Osteoblast (primary cell): Measurements from ENCODE around the gene NOC2L. TPM values are rescaled to one million over a fixed set of nuclear protein-coding genes. Genes with fewer than 3 reads are reported as not detected.

Experiments
- DNase-seq: peaks from one replicate; pipeline ENCODE4 v3.0.0; 2011; ENCODE audit warnings: low spot score, mixed read lengths; ENCODE audit not compliant: insufficient read length; ENCODE audit errors: missing footprints
- H2AFZ ChIP-seq: 2 replicates; pipeline ENCODE4 v1.6.0; 2011; ENCODE audit warnings: mild to moderate bottlenecking, low read length
- H3K27ac ChIP-seq: 2 replicates; pipeline ENCODE4 v1.5.1; 2011; ENCODE audit warnings: mild to moderate bottlenecking, low read depth, low read length, moderate library complexity
- H3K27me3 ChIP-seq: 2 replicates; pipeline ENCODE4 v1.6.0; 2012; ENCODE audit warnings: mild to moderate bottlenecking, control low read depth, inconsistent platforms, low read length, moderate library complexity; ENCODE audit not compliant: insufficient read depth
- H3K36me3 ChIP-seq: 2 replicates; pipeline ENCODE4 v1.5.1; 2011; ENCODE audit warnings: mild to moderate bottlenecking, low read length, control low read depth, moderate library complexity; ENCODE audit not compliant: insufficient read depth
- H3K4me1 ChIP-seq: 2 replicates; pipeline ENCODE4 v1.5.1; 2011; ENCODE audit warnings: mild to moderate bottlenecking, low read length, control low read depth, moderate library complexity; ENCODE audit not compliant: insufficient read depth
- H3K4me2 ChIP-seq: 2 replicates; pipeline ENCODE4 v1.6.0; 2011; ENCODE audit warnings: mild to moderate bottlenecking, low read length; ENCODE audit not compliant: insufficient read depth
- H3K4me3 ChIP-seq: fragments of 200-600 bp; sonication (generic); 3 replicates; pipeline ENCODE4 v1.5.1; 2012; ENCODE audit warnings: mild to moderate bottlenecking, low read length, inconsistent platforms; ENCODE audit not compliant: insufficient read depth
- H3K79me2 ChIP-seq: 2 replicates; pipeline ENCODE4 v1.6.0; 2012; ENCODE audit warnings: mild to moderate bottlenecking, low read length, control low read depth, inconsistent platforms; ENCODE audit not compliant: insufficient read depth
- H3K9me3 ChIP-seq: 2 replicates; pipeline ENCODE4 v1.5.1; 2011; ENCODE audit warnings: low read depth, low read length, control low read depth
- H4K20me1 ChIP-seq: 2 replicates; pipeline ENCODE4 v1.6.0; 2012; ENCODE audit warnings: mild to moderate bottlenecking, low read length, control low read depth; ENCODE audit not compliant: insufficient read depth
- total RNA-seq: library from RNA; depleted of rRNA; stranded (reverse); fragments of >200 nt; gene quantifications from 2 replicates; pipeline ENCODE4 v1.2.3, GENCODE V29; 2012
- TF ChIP-seq, protein P1 (sequence below): IDR thresholded peaks from 2 replicates; pipeline ENCODE4 v1.5.1; 2011; ENCODE audit warnings: mild to moderate bottlenecking, low read depth, low read length, moderate library complexity; ENCODE audit errors: extremely low read depth

The NOC2L gene
- total RNA-seq, 1 donor, result 47.8 TPM

DNA sequence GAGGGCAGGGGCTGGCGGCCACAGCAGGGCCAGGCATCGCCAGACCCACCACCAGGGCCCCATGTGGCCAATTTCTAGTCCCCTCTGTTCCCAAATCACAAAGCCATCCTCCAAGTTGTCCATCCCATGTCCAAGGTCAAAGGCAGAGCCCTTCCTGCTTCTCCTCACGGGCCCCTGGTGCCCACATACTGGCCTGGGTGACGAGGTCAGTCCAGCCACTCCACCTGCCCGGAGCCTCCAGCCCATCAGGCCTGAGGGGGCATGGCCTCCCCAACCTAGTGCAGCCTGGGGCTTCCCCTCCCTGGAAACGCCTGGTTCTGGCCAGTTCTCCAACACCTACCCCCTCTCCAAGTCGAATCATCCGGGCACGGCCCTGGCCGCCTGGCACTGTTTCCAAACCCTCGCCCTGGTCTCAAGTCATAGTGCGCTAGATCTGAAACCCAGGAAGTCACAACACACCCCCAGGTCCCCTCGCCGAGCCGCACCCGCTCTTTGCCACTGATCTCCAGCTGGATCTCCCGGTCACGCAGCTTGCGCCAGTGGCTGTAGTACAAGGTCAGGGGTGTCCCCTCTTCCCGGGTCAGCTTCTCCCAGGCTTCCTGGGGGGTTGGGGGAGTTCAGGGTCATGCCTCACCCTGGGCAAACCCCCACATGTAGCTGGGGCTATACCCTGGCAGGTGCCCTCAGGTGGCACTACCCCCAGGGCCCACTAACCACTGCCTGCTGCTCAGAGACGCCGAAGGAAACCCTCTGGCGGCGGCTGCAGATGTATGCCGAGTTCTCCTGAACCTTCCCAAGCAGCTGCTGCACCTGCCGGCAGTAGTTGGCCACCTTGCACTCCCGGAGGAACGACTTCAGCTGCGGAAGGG is 13.1 kb downstream of the NOC2L start:
- H4K20me1 ChIP-seq, result peaks cover 28% of the 10 kb centered on the region
- H3K4me2 ChIP-seq, result no peak overlapping the region
- DNase-seq, result no peak
- peaks cover 42% of the 10 kb centered on the region for H3K36me3 ChIP-seq
- H3K4me3 ChIP-seq, result no peak overlapping the region
- H3K4me1 ChIP-seq, result peaks cover 6% of the 10 kb centered on the region
- no peaks in the 10 kb centered on the region for H3K79me2 ChIP-seq
- H3K27me3 ChIP-seq, result no peaks in the 10 kb centered on the region
- no peak overlapping the region for H3K27ac ChIP-seq
- TF ChIP-seq, protein P1, sequence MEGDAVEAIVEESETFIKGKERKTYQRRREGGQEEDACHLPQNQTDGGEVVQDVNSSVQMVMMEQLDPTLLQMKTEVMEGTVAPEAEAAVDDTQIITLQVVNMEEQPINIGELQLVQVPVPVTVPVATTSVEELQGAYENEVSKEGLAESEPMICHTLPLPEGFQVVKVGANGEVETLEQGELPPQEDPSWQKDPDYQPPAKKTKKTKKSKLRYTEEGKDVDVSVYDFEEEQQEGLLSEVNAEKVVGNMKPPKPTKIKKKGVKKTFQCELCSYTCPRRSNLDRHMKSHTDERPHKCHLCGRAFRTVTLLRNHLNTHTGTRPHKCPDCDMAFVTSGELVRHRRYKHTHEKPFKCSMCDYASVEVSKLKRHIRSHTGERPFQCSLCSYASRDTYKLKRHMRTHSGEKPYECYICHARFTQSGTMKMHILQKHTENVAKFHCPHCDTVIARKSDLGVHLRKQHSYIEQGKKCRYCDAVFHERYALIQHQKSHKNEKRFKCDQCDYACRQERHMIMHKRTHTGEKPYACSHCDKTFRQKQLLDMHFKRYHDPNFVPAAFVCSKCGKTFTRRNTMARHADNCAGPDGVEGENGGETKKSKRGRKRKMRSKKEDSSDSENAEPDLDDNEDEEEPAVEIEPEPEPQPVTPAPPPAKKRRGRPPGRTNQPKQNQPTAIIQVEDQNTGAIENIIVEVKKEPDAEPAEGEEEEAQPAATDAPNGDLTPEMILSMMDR, result no peak
- no peaks in the 10 kb centered on the region for H3K9me3 ChIP-seq
- H2AFZ ChIP-seq, result no peak overlapping the region

DNA sequence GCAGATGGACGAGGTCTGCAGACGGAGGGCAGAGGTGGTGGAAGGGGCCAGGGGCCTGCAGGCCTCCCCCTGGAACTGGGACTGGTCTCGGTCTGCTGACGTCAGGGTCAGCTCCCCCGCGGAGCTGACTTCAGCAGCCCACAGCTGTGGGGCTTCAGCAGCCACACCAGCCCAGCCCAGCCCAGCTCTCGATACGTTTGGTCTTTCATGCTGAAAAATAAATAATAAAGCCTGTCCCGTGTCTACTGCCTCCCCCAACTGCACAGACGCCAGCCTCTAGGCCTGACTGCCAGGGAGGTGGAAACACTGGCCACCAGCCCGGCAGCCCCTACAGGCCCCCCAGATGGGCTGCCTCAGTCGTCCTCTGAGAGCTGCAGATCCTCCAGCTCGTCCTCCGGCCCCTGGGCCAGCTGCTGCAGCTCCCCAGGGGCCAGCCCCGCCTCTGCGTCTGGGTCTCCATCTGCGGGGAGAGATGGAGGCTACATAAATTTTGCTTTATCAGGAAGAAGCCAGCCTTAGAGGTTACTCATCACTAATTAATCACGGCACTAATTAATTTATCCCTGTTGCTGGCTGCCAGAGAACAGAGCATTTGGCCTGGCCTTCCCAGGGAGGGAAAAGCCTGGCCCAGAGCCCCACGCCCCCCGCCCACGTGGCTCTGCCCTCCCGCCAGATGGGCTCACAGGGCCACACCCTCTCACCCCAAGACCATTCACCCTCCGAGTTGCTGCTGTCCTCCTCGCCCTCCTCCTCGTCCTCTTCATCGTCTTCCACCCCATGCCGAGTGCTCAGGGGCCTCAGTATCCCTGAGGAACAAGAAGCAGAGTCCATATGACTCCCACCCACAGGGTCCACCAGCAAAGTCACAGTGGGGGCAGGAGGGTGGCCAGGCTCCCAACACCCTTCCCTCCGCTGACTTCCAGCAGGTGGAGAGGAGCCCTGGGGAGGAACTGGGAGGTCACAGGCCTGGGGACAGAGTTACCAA is 14.4 kb downstream of the NOC2L start:
- H3K9me3 ChIP-seq, result no peaks in the 10 kb centered on the region
- H2AFZ ChIP-seq, result no peak overlapping the region
- no peaks in the 10 kb centered on the region for H3K79me2 ChIP-seq
- no peaks in the 10 kb centered on the region for H3K27me3 ChIP-seq
- H4K20me1 ChIP-seq, result peaks cover 15% of the 10 kb centered on the region
- H3K4me2 ChIP-seq, result no peak overlapping the region
- no peak overlapping the region for H3K27ac ChIP-seq
- TF ChIP-seq, protein P1, result no peak
- H3K36me3 ChIP-seq, result peaks cover 30% of the 10 kb centered on the region
- no peak overlapping the region for H3K4me3 ChIP-seq
- peaks cover 16% of the 10 kb centered on the region for H3K4me1 ChIP-seq
- DNase-seq, result no peak

DNA sequence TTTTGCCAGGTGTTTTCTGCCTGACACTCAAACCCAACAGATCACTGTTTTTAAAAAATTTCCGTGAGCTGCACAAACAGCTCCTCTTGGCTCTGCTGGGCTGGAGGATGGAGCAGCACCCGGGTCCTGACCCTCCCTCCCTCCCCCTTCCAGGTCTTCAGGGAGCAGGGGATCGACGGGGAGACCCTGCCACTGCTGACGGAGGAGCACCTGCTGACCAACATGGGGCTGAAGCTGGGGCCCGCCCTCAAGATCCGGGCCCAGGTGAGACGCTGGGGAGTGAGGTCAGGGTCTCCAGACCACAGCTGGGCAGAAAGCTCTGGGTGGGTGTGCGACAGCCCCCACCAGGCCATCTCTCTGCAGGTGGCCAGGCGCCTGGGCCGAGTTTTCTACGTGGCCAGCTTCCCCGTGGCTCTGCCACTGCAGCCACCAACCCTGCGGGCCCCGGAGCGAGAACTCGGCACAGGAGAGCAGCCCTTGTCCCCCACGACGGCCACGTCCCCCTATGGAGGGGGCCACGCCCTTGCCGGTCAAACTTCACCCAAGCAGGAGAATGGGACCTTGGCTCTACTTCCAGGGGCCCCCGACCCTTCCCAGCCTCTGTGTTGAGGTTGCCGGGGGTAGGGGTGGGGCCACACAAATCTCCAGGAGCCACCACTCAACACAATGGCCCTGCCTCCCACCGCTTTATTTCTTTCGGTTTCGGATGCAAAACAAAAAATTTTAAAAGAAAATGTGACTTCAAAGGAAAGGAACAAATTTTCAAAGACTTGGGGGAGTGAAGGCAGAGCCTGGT is 15.3 kb downstream of the NOC2L start:
- peaks cover 23% of the 10 kb centered on the region for H3K36me3 ChIP-seq
- H3K4me1 ChIP-seq, result peaks cover 20% of the 10 kb centered on the region
- H3K4me3 ChIP-seq, result no peak overlapping the region
- H4K20me1 ChIP-seq, result peaks cover 7% of the 10 kb centered on the region
- no peaks in the 10 kb centered on the region for H3K27me3 ChIP-seq
- H2AFZ ChIP-seq, result no peak overlapping the region
- H3K4me2 ChIP-seq, result no peak overlapping the region
- TF ChIP-seq, protein P1, result no peak
- DNase-seq, result no peak
- H3K27ac ChIP-seq, result no peak overlapping the region
- no peaks in the 10 kb centered on the region for H3K9me3 ChIP-seq
- H3K79me2 ChIP-seq, result no peaks in the 10 kb centered on the region
